ENCODE results near the gene PEMT.
"Not testable (repeated sequence)": the region's sequence is repeated elsewhere in the genome, so short reads cannot be mapped to it uniquely, and the experiment has no call there.

PEMT gene

GRCh38 chr17:17591355-17592298 lies at the start of gene PEMT:
Gene PEMT (minus strand): TSS chr17:17591708. CDS start chr17:17591626, 82 bp downstream.
- DNase-seq (ENCODE audit: low spot score), result peak; percentile 97

GRCh38 chr17:17639661-17640270 lies 48.3 kb upstream of the PEMT start:
- not testable (repeated sequence) for DNase-seq (ENCODE audit: low spot score)

- DNase-seq (ENCODE audit: low spot score), result no peak
Observed at GRCh38 chr17:17638467-17638866, 47.0 kb upstream of the PEMT start.

GRCh38 chr17:17636272-17636885 lies 44.9 kb upstream of the PEMT start:
- no peak for DNase-seq (ENCODE audit: low spot score)

GRCh38 chr17:17635537-17636271 lies 44.2 kb upstream of the PEMT start:
- not testable (repeated sequence) for DNase-seq (ENCODE audit: low spot score)

- DNase-seq (ENCODE audit: low spot score), result no peak
Observed at GRCh38 chr17:17635126-17635525, 43.6 kb upstream of the PEMT start.

GRCh38 chr17:17633310-17633709 lies 41.8 kb upstream of the PEMT start:
- no peak for DNase-seq (ENCODE audit: low spot score)

GRCh38 chr17:17632690-17633089 lies 41.2 kb upstream of the PEMT start:
- not testable (repeated sequence) for DNase-seq (ENCODE audit: low spot score)

- DNase-seq (ENCODE audit: low spot score), result no peak
Observed at GRCh38 chr17:17628388-17629008, 37.0 kb upstream of the PEMT start.

GRCh38 chr17:17626840-17627239 lies 35.3 kb upstream of the PEMT start:
- DNase-seq (ENCODE audit: low spot score), result no peak

GRCh38 chr17:17626151-17626805 lies 34.8 kb upstream of the PEMT start:
- no peak for DNase-seq (ENCODE audit: low spot score)

GRCh38 chr17:17624741-17625140 lies 33.2 kb upstream of the PEMT start:
- no peak for DNase-seq (ENCODE audit: low spot score)

GRCh38 chr17:17623904-17624303 lies 32.4 kb upstream of the PEMT start:
- DNase-seq (ENCODE audit: low spot score), result no peak

- DNase-seq (ENCODE audit: low spot score), result no peak
Observed at GRCh38 chr17:17621254-17621653, 29.7 kb upstream of the PEMT start.

- peak; percentile 60 for DNase-seq (ENCODE audit: low spot score)
Observed at GRCh38 chr17:17613708-17614114, 22.2 kb upstream of the PEMT start.

GRCh38 chr17:17612085-17613022 lies 20.8 kb upstream of the PEMT start:
- no peak for DNase-seq (ENCODE audit: low spot score)

GRCh38 chr17:17609121-17609520 lies 17.6 kb upstream of the PEMT start:
- no peak for DNase-seq (ENCODE audit: low spot score)

- DNase-seq (ENCODE audit: low spot score), result no peak
Observed at GRCh38 chr17:17606416-17607000, 15.0 kb upstream of the PEMT start.

- DNase-seq (ENCODE audit: low spot score), result peak; percentile 60
Observed at GRCh38 chr17:17605729-17606088, 14.2 kb upstream of the PEMT start.

All from hepatic stellate cell (primary cell).